Spleen (tissue), 11 donors: Measurements from ENCODE around the gene TSPAN10. TPM values are rescaled to one million over a fixed set of nuclear protein-coding genes. Genes with fewer than 3 reads are reported as not detected.

ENCODE experiments used
- DNase-seq: peaks from one replicate; pipeline ENCODE4 v3.0.0-alpha.2; 2020
- H3K27ac ChIP-seq, 8 donors: fragments of 200-600 bp; sonication (generic) in 7 of 8; 1 replicate in 4 of 8; 2 replicates in 4 of 8; pipeline versions ENCODE4 v1.5.0 to v1.8.0; 2016 to 2021; ENCODE audit warnings: inconsistent platforms in 4 of 8, mild to moderate bottlenecking in 4 of 8, moderate library complexity in 1 of 8
- H3K27me3 ChIP-seq, 7 donors: fragments of 200-600 bp; sonication (generic) in 6 of 7; replicated peaks in 1 of 7; 1 replicate in 4 of 7; 2 replicates in 3 of 7; pipeline versions ENCODE4 v1.5.0 to v1.8.0; 2016 to 2021; ENCODE audit warnings: inconsistent platforms in 3 of 7, mild to moderate bottlenecking in 1 of 7
- H3K36me3 ChIP-seq, 6 donors: fragments of 200-600 bp; sonication (generic) in 5 of 6; 1 replicate in 4 of 6; 2 replicates in 2 of 6; pipeline versions ENCODE4 v1.5.0 to v1.8.0; 2016 to 2021; ENCODE audit warnings: inconsistent platforms in 2 of 6
- H3K4me1 ChIP-seq, 6 donors: fragments of 200-600 bp; sonication (generic) in 5 of 6; 1 replicate in 3 of 6; 2 replicates in 3 of 6; pipeline versions ENCODE4 v1.5.0 to v1.8.0; 2016 to 2021; ENCODE audit warnings: inconsistent platforms in 3 of 6
- H3K4me3 ChIP-seq, 8 donors: fragments of 200-600 bp; sonication (generic) in 7 of 8; 1 replicate in 4 of 8; 2 replicates in 4 of 8; pipeline versions ENCODE4 v1.5.0 to v1.8.0; 2016 to 2021; ENCODE audit warnings: inconsistent platforms in 4 of 8, mild to moderate bottlenecking in 4 of 8, moderate library complexity in 2 of 8
- H3K9me3 ChIP-seq, 8 donors: fragments of 200-600 bp; sonication (generic) in 7 of 8; 1 replicate in 4 of 8; 2 replicates in 4 of 8; pipeline versions ENCODE4 v1.5.0 to v1.8.0; 2016 to 2021; ENCODE audit warnings: inconsistent platforms in 4 of 8
- CTCF ChIP-seq, 11 experiments: fragments of 200-600 bp in 7 of 11; fragments of 450-650 bp in 4 of 11; sonication (generic) in 4 of 11; IDR thresholded peaks in 8 of 11; conservative IDR thresholded peaks in 3 of 11; 1 replicate in 7 of 11; 2 replicates in 4 of 11; pipeline versions ENCODE4 v1.4.0 to v1.8.0; 2016 to 2021; ENCODE audit warnings: antibody characterized with exemption in 11 of 11, inconsistent platforms in 4 of 11, mild to moderate bottlenecking in 1 of 11
- POLR2A ChIP-seq, 3 donors: fragments of 450-650 bp; IDR thresholded peaks; one replicate each; pipeline ENCODE4 v1.5.1; 2017; ENCODE audit warnings: antibody characterized with exemption in 3 of 3, mild to moderate bottlenecking in 1 of 3
- POLR2AphosphoS5 ChIP-seq, 3 donors: sonication (generic); formaldehyde crosslinking; IDR thresholded peaks; one replicate each; pipeline ENCODE4 v1.5.1; 2017; ENCODE audit warnings: antibody characterized with exemption in 3 of 3
- WGBS, 5 donors: extraction: QIAGEN DNeasy Blood & Tissue Kit in 3 of 5; methylation state at CpG; one replicate each; pipeline versions ENCODE4 v1.1.5 to v1.1.7; 2013 to 2018; 5-methylcytosine and 5-hydroxymethylcytosine counted together
- intact Hi-C: fragments of 100-400 bp; cut with DNase I; formaldehyde crosslinking; loops from one replicate; pipeline ENCODE4 v1.15.0; 2023; ENCODE audit warnings: low total_unique reads
- polyA plus RNA-seq, 3 donors: library from polyadenylated mRNA; stranded (reverse); fragments of 200-250 nt; gene quantifications; one replicate each; pipeline ENCODE4 v1.2.1, GENCODE V29; 2013
- total RNA-seq, 7 donors: library from RNA; depleted of rRNA in 3 of 7; stranded (reverse); fragments of >200 nt in 3 of 7; fragmentation: NEBNext Ultra II Directional in 4 of 7; extraction: Animal tissue kit (Norgen Biotek cat#: 25700) in 4 of 7; gene quantifications; one replicate each; pipeline versions ENCODE4 v1.1.0 to v1.2.1, GENCODE V29; 2016 to 2021
- donor health status: healthy with polysubstance abuse.
- donor health status: DM: no; HTN: no; CAD: no; lungs with moderate emphysema.
- donor health status: DM: no; HTN: no; CAD: no.
- donor health status: Bipolar disorder and iron deficiency.
- donor health status: healthy.
- donor health status: DM: no; HTN: no; CAD: no.
- donor health status: DM: yes; HTN: yes; CAD: no.

Gene TSPAN10
- total and polyA plus RNA-seq, 10 donors: 0.37 to 3.0 (median 1.1) TPM; not detected in 2

- H3K27ac ChIP-seq: no peak overlapping the region
- H3K9me3 ChIP-seq: peaks cover 0 to 11% (median 0%) of the 10 kb centered on the region in 8 donors
- 47 to 75% (median 52%) methylated on average over 14 to 21 of the region's 21 CpGs for WGBS, 5 donors
- intact Hi-C loops: no loop called here
- DNase-seq: no peak
- H3K36me3 ChIP-seq: no peaks in the 10 kb centered on the region
- no peak for TF ChIP-seq CTCF (IDR thresholded peaks at IDR 0.05 in 8 of 11, conservative IDR thresholded peaks at IDR 0.05 in 3 of 11)
- TF ChIP-seq POLR2A (IDR thresholded peaks at IDR 0.05): no peak
- TF ChIP-seq POLR2AphosphoS5 (IDR thresholded peaks at IDR 0.05): no peak
- H3K4me3 ChIP-seq: no peak overlapping the region
- peaks cover 0 to 6% (median 0%) of the 10 kb centered on the region in 6 donors for H3K4me1 ChIP-seq
- H3K27me3 ChIP-seq: peaks cover 0 to 56% (median 36%) of the 10 kb centered on the region in 7 donors
Observed at GRCh38 chr17:81647640-81648012, 10.6 kb downstream of the TSPAN10 start.

- TF ChIP-seq POLR2A (IDR thresholded peaks at IDR 0.05) (no peak), CTCF (IDR thresholded peaks at IDR 0.05 in 8 of 11, conservative IDR thresholded peaks at IDR 0.05 in 3 of 11) (no peak), POLR2AphosphoS5 (IDR thresholded peaks at IDR 0.05) (no peak)
- no peak overlapping the region for H3K27ac ChIP-seq
- no peaks in the 10 kb centered on the region for H3K36me3 ChIP-seq
- DNase-seq: no peak
- peaks cover 0 to 11% (median 0%) of the 10 kb centered on the region in 8 donors for H3K9me3 ChIP-seq
- intact Hi-C loops: no loop called here
- H3K4me3 ChIP-seq: peak overlapping the region in 1 of 8 donors; percentile 3
- H3K27me3 ChIP-seq: peaks cover 0 to 62% (median 36%) of the 10 kb centered on the region in 7 donors
- 14 to 47% (median 19%) methylated on average over 8 to 78 of the region's 78 CpGs for whole genome bisulfite sequencing, 5 donors
- H3K4me1 ChIP-seq: peaks cover 0 to 11% (median 2%) of the 10 kb centered on the region in 6 donors
Observed at GRCh38 chr17:81648013-81648706, 11.2 kb downstream of the TSPAN10 start.

- DNase-seq: no peak
- H3K9me3 ChIP-seq: peaks cover 0 to 11% (median 0%) of the 10 kb centered on the region in 8 donors
- no peak overlapping the region for H3K4me3 ChIP-seq
- intact Hi-C loops: no loop called here
- TF ChIP-seq POLR2A (IDR thresholded peaks at IDR 0.05): no peak
- TF ChIP-seq CTCF (IDR thresholded peaks at IDR 0.05 in 8 of 11, conservative IDR thresholded peaks at IDR 0.05 in 3 of 11): no peak
- no peak for TF ChIP-seq POLR2AphosphoS5 (IDR thresholded peaks at IDR 0.05)
- H3K27me3 ChIP-seq: peaks cover 0 to 67% (median 36%) of the 10 kb centered on the region in 7 donors
- 56 to 69% (median 66%) methylated on average over 13 to 14 of the region's 14 CpGs for WGBS, 5 donors
- no peaks in the 10 kb centered on the region for H3K36me3 ChIP-seq
- H3K4me1 ChIP-seq: peaks cover 0 to 17% (median 8%) of the 10 kb centered on the region in 6 donors
- H3K27ac ChIP-seq: no peak overlapping the region
Observed at GRCh38 chr17:81648707-81649085, 11.7 kb downstream of the TSPAN10 start.

GRCh38 chr17:81650951-81651350 is 14.0 kb downstream of the TSPAN10 start:
- H3K36me3 ChIP-seq: no peaks in the 10 kb centered on the region
- DNase-seq: no peak
- intact Hi-C loops: no loop called here
- TF ChIP-seq CTCF (IDR thresholded peaks at IDR 0.05 in 8 of 11, conservative IDR thresholded peaks at IDR 0.05 in 3 of 11) (no peak), POLR2AphosphoS5 (IDR thresholded peaks at IDR 0.05) (no peak), POLR2A (IDR thresholded peaks at IDR 0.05) (no peak)
- no peak overlapping the region for H3K27ac ChIP-seq
- H3K9me3 ChIP-seq: peaks cover 0 to 11% (median 0%) of the 10 kb centered on the region in 8 donors
- 68 to 92% (median 81%) methylated on average over 8 to 9 of the region's 9 CpGs for WGBS, 5 donors
- H3K27me3 ChIP-seq: peaks cover 0 to 86% (median 36%) of the 10 kb centered on the region in 7 donors
- H3K4me1 ChIP-seq: peaks cover 0 to 34% (median 12%) of the 10 kb centered on the region in 6 donors
- H3K4me3 ChIP-seq: no peak overlapping the region
